BJ (cell line): Measurements from ENCODE around the gene CHD8. TPM values are rescaled to one million over a fixed set of nuclear protein-coding genes. Genes with fewer than 3 reads are reported as not detected.

Experiments used
- CTCF ChIA-PET: fragments of 350-600 bp; formaldehyde crosslinking; extraction: SDS; loops from one replicate; lab custom pipeline; 2021; ENCODE audit warnings: antibody characterized with exemption, inconsistent platforms; lab: Yijun Ruan, JAX
- POLR2A ChIA-PET: fragments of 300-600 bp; sonication (Branson Sonifier 250); formaldehyde crosslinking; extraction: SDS; loops from one replicate; lab custom pipeline; 2021; ENCODE audit warnings: antibody characterized with exemption; lab: Charles Lee
- DNase-seq: peaks from one replicate; pipeline ENCODE4 v3.0.0-alpha.2; 2011; ENCODE audit warnings: low read depth
- H3K27me3 ChIP-seq: 2 replicates; pipeline ENCODE4 v1.6.0; 2011; ENCODE audit warnings: low read length; ENCODE audit not compliant: control insufficient read depth, insufficient read depth
- H3K36me3 ChIP-seq: 2 replicates; pipeline ENCODE4 v1.5.1; 2011; ENCODE audit warnings: low read length; ENCODE audit not compliant: control insufficient read depth, insufficient read depth
- H3K4me3 ChIP-seq: 2 replicates; pipeline ENCODE4 v1.5.1; 2011; ENCODE audit warnings: low read depth, mild to moderate bottlenecking, control low read depth, low read length
- CTCF ChIP-seq: IDR thresholded peaks from 2 replicates; pipeline ENCODE4 v1.5.1; 2011; ENCODE audit warnings: low read depth, mild to moderate bottlenecking, control low read depth, inconsistent platforms, low read length, moderate library complexity; ENCODE audit not compliant: insufficient read depth
- polyA minus RNA-seq: library from RNA; depleted of rRNA, polyadenylated mRNA; stranded (reverse); fragments of >200 nt; gene quantifications from 2 replicates; pipeline ENCODE4 v1.2.3, GENCODE V29; 2011; rRNA and poly(A)+ RNA removed
- polyA plus RNA-seq: library from polyadenylated mRNA; depleted of rRNA; stranded (reverse); fragments of >200 nt; gene quantifications from 2 replicates; pipeline ENCODE4 v1.2.3, GENCODE V29; 2011; rRNA removed

CHD8 gene
- polyA plus RNA-seq = 16.8 and 25.4 TPM in 2 replicates
- polyA minus RNA-seq = 69.2 and 83.3 TPM in 2 replicates

- peak; percentile 70 for TF ChIP-seq CTCF
- ChIA-PET POLR2A (interaction anchor here (0.6 kb wide), 2 partner anchors 15 to 19 kb away, joined by 4 to 5 read pairs; no protein-coding TSS in a partner anchor), CTCF (interaction anchor here (0.5 to 3.5 kb wide), 17 partner anchors 8 to 105 kb away, joined by 3 to 14 read pairs (median 5); partner anchors contain the start of gene TOX4)
- Histone ChIP-seq H3K36me3 (0 out of 2 replicates have a peak, but pooled peaks cover 1% of the 10 kb centered on the region), H3K27me3 (no peaks in the 10 kb centered on the region), H3K4me3 (peak within 1 kb of the TSS; percentile 75)
- DNase-seq = peak; percentile 99
Observed at GRCh38 chr14:21455912-21456667, at the start of gene CHD8. CHD8 (minus strand) TSS chr14:21456123; CDS start chr14:21431643, 24,480 bp downstream.

GRCh38 chr14:21505012-21505553 is 49.2 kb upstream of the CHD8 start:
- no peak for TF ChIP-seq CTCF
- H3K4me3 ChIP-seq = no peak overlapping the region
- H3K36me3 ChIP-seq = peaks cover 12% of the 10 kb centered on the region
- POLR2A ChIA-PET = no interaction called here
- H3K27me3 ChIP-seq = no peaks in the 10 kb centered on the region
- CTCF ChIA-PET = no interaction called here
- no peak for DNase-seq

GRCh38 chr14:21503376-21503775 is 47.5 kb upstream of the CHD8 start:
- H3K27me3 ChIP-seq = no peaks in the 10 kb centered on the region
- TF ChIP-seq CTCF = no peak
- POLR2A ChIA-PET = no interaction called here
- no peak overlapping the region for H3K4me3 ChIP-seq
- DNase-seq = no peak
- CTCF ChIA-PET = no interaction called here
- H3K36me3 ChIP-seq = peaks cover 16% of the 10 kb centered on the region

- Histone ChIP-seq H3K36me3 (peaks cover 16% of the 10 kb centered on the region), H3K27me3 (no peaks in the 10 kb centered on the region), H3K4me3 (no peak overlapping the region)
- CTCF ChIA-PET = interaction anchor here (0.5 to 1.9 kb wide), 3 partner anchors 24 to 55 kb away, joined by 3 to 5 read pairs (median 3); partner anchors contain the start of genes CHD8 and TOX4
- DNase-seq = no peak
- POLR2A ChIA-PET = no interaction called here
- no peak for TF ChIP-seq CTCF
Observed at GRCh38 chr14:21501568-21501967, 45.6 kb upstream of the CHD8 start.
